ENCODE results near the gene KDM2B. TPM values are rescaled to one million over a fixed set of nuclear protein-coding genes. Genes with fewer than 3 reads are reported as not detected.

KDM2B gene
- total and polyA plus RNA-seq, 10 of the 15 experiments (the other 5 are each of a cell fraction or from before 2014, with no cell fraction given), result 13.6 to 124 (median 40.4) TPM

DNA sequence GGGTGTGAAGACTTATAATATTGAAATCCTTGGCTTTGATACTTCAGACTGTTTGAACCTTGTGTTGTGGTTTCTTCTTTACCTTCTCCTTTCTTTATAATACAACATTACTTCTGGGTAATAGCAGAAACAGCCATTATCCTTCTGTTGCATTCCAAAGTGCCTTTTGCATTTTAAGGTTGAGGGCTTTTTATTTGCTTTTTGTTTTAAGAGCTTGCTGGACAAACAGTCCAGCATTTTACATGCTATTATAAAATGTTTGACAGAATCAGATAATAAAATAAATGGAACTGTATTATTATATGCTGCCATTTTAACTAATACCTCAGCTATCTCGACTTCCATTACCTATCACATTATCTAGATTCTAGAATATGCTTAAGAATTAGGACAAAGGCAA is 166.9 kb downstream of the KDM2B start:
- Histone ChIP-seq H3K27me3 (replicated peaks in 1 of 2; ENCODE audit: control insufficient read depth in 2 of 2, insufficient read depth in 2 of 2, low read length in 1 of 2) (no peaks in the 10 kb centered on the region), H3K27ac (ENCODE audit: control insufficient read depth, insufficient read depth) (no peak overlapping the region), H3K9ac (ENCODE audit: control insufficient read depth, insufficient read depth, low read length) (no peak overlapping the region), H3K36me3 (ENCODE audit: control insufficient read depth in 2 of 2, insufficient read depth in 2 of 2, low read length in 1 of 2) (peaks cover 10 to 29% of the 10 kb centered on the region in 2 experiments), H3K9me3 (replicated peaks; ENCODE audit: control insufficient read depth, insufficient read depth, low read length) (no peaks in the 10 kb centered on the region), H2AFZ (ENCODE audit: control insufficient read depth, low read depth, low read length) (no peak overlapping the region), H3K79me2 (ENCODE audit: control insufficient read depth, insufficient read depth, low read length) (peaks cover 5% of the 10 kb centered on the region), H4K20me1 (ENCODE audit: control insufficient read depth, insufficient read depth) (no peaks in the 10 kb centered on the region), H3K4me3 (no peak overlapping the region), H3K4me1 (ENCODE audit: control insufficient read depth, insufficient read depth, low read length) (no peaks in the 10 kb centered on the region), H3K4me2 (ENCODE audit: control insufficient read depth, insufficient read depth) (no peak overlapping the region)
- POLR2A ChIA-PET, result no interaction called here
- intact Hi-C loops (cut with micrococcal nuclease; ENCODE audit: unreplicated experiment), result no loop called here
- WGBS (ENCODE audit: insufficient coverage, insufficient replicate concordance, low lambda C conversion rate, missing lambda C conversion rate), result 100% methylated on average over 1 of the region's 1 CpG
- SMC1A ChIA-PET (ENCODE audit: uncharacterized antibody, unreplicated experiment), result interaction anchor here (0.7 to 1.4 kb wide), 3 partner anchors 9 to 59 kb away, joined by 3 to 5 read pairs (median 4); no protein-coding TSS in a partner anchor
- RAD21 ChIA-PET (ENCODE audit: unreplicated experiment), result no interaction called here
- CTCF ChIA-PET, result interaction anchor here (1.1 kb wide), 1 partner anchor 79 kb away, joined by 3 read pairs; no protein-coding TSS in a partner anchor
- FAIRE-seq (no peak), ATAC-seq (no peak), DNase-seq (ENCODE audit: low read depth, low spot score) (no peak)
- BruUV-seq (replicated peaks), result no TSS peak
- in situ Hi-C loops (cut with MboI), result no loop called here
- no peak for TF ChIP-seq SPI1 (IDR thresholded peaks at IDR 0.05; ENCODE audit: borderline replicate concordance, insufficient read depth, low read depth, low read length)
- no peak for TF ChIP-seq KAT2A (conservative IDR thresholded peaks at IDR 0.05; ENCODE audit: control insufficient read depth, low read depth, low read length)
- TF ChIP-seq, protein P1, sequence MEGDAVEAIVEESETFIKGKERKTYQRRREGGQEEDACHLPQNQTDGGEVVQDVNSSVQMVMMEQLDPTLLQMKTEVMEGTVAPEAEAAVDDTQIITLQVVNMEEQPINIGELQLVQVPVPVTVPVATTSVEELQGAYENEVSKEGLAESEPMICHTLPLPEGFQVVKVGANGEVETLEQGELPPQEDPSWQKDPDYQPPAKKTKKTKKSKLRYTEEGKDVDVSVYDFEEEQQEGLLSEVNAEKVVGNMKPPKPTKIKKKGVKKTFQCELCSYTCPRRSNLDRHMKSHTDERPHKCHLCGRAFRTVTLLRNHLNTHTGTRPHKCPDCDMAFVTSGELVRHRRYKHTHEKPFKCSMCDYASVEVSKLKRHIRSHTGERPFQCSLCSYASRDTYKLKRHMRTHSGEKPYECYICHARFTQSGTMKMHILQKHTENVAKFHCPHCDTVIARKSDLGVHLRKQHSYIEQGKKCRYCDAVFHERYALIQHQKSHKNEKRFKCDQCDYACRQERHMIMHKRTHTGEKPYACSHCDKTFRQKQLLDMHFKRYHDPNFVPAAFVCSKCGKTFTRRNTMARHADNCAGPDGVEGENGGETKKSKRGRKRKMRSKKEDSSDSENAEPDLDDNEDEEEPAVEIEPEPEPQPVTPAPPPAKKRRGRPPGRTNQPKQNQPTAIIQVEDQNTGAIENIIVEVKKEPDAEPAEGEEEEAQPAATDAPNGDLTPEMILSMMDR (IDR thresholded peaks at IDR 0.05 in 2 of 3, conservative IDR thresholded peaks at IDR 0.05 in 1 of 3; ENCODE audit: control insufficient read depth in 2 of 3, extremely low read depth in 1 of 3, insufficient read depth in 1 of 3, low read depth in 3 of 3, low read length in 3 of 3), result no peak
- TF ChIP-seq KDM1A (IDR thresholded peaks at IDR 0.05; ENCODE audit: borderline replicate concordance), result no peak
- no peak for TF ChIP-seq NR2C1 (IDR thresholded peaks at IDR 0.05)
- TF ChIP-seq NFYA (IDR thresholded peaks at IDR 0.05; ENCODE audit: borderline replicate concordance, low read depth, low read length), result no peak
- TF ChIP-seq, protein P2, sequence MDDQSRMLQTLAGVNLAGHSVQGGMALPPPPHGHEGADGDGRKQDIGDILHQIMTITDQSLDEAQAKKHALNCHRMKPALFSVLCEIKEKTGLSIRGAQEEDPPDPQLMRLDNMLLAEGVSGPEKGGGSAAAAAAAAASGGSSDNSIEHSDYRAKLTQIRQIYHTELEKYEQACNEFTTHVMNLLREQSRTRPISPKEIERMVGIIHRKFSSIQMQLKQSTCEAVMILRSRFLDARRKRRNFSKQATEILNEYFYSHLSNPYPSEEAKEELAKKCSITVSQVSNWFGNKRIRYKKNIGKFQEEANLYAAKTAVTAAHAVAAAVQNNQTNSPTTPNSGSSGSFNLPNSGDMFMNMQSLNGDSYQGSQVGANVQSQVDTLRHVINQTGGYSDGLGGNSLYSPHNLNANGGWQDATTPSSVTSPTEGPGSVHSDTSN (IDR thresholded peaks at IDR 0.05; ENCODE audit: insufficient replicate concordance, low read depth, low read length), result no peak
- no peak for TF ChIP-seq STAT1 (conservative IDR thresholded peaks at IDR 0.05)
- TF ChIP-seq CBX3 (IDR thresholded peaks at IDR 0.05; ENCODE audit: borderline replicate concordance, low read depth), result no peak
- TF ChIP-seq, protein P3, sequence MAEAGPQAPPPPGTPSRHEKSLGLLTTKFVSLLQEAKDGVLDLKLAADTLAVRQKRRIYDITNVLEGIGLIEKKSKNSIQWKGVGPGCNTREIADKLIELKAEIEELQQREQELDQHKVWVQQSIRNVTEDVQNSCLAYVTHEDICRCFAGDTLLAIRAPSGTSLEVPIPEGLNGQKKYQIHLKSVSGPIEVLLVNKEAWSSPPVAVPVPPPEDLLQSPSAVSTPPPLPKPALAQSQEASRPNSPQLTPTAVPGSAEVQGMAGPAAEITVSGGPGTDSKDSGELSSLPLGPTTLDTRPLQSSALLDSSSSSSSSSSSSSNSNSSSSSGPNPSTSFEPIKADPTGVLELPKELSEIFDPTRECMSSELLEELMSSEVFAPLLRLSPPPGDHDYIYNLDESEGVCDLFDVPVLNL (IDR thresholded peaks at IDR 0.05; ENCODE audit: low read depth, low read length), result no peak
- no peak for TF ChIP-seq FOXM1 (IDR thresholded peaks at IDR 0.05; ENCODE audit: low read depth, low read length)
- no peak for TF ChIP-seq CREB1 (IDR thresholded peaks at IDR 0.05; ENCODE audit: low read depth)

Data from GM12878 (cell line).